Peyer's patch (tissue), 4 donors: ENCODE measurements around the gene TAF11L6.
"Not testable (repeated sequence)": the region's sequence is repeated elsewhere in the genome, so short reads cannot be mapped to it uniquely, and the experiment has no call there.

Source experiments
- CTCF ChIP-seq, 6 experiments: fragments of 450-650 bp in 4 of 6; fragments of 200-600 bp in 2 of 6; sonication (generic) in 1 of 6; IDR thresholded peaks; one replicate each; pipeline ENCODE4 v1.5.1; 2017 to 2019; ENCODE audit warnings: antibody characterized with exemption in 6 of 6, mild to moderate bottlenecking in 3 of 6, moderate library complexity in 1 of 6
- POLR2A ChIP-seq, 2 donors: fragments of 450-650 bp; IDR thresholded peaks; one replicate each; pipeline ENCODE4 v1.5.1; 2017; ENCODE audit warnings: antibody characterized with exemption in 2 of 2, mild to moderate bottlenecking in 2 of 2, moderate library complexity in 2 of 2

DNA sequence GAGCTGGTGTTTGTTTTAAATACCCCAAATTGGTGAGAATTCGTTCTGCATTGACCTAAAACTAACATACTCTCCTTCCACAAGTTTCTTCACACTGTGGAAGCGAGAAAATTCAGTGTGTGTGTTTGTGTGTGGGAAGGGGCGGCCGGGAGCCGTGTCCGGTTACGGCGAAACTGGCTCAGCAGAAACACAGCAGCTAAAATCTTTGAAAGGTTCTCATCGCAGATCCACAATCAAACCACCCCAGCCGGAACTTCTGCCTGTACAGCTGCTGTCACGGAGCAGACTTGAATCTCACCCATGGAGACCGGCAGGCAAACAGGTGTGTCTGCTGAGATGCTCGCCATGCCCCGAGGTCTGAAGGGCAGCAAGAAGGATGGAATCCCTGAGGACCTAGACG, 10.4 kb upstream of the TAF11L6 start, which contains the start of gene TAF11L3:
- not testable (repeated sequence) for TF ChIP-seq CTCF, POLR2A (IDR thresholded peaks at IDR 0.05)
